Fibroblast of lung (primary cell): ENCODE results near the gene OR10X1. TPM values are rescaled to one million over a fixed set of nuclear protein-coding genes. Genes with fewer than 3 reads are reported as not detected.

Experiments used
- DNase-seq, 2 donors: peaks; one replicate each; pipeline versions ENCODE4 v3.0.0 to v3.0.0-alpha.2; 2010; ENCODE audit warnings: low read depth in 2 of 2
- H2AFZ ChIP-seq: 2 replicates; pipeline ENCODE4 v1.5.1; 2012; ENCODE audit warnings: low read length, control low read depth, inconsistent platforms
- H3K27ac ChIP-seq: 2 replicates; pipeline ENCODE4 v1.5.1; 2011; ENCODE audit warnings: low read length, control low read depth; ENCODE audit not compliant: insufficient read depth
- H3K27me3 ChIP-seq: 2 replicates; pipeline ENCODE4 v1.5.1; 2011; ENCODE audit warnings: mild to moderate bottlenecking, low read length; ENCODE audit not compliant: control insufficient read depth, insufficient read depth
- H3K36me3 ChIP-seq: 2 replicates; pipeline ENCODE4 v1.5.1; 2011; ENCODE audit warnings: low read length; ENCODE audit not compliant: control insufficient read depth, insufficient read depth
- H3K4me1 ChIP-seq: 2 replicates; pipeline ENCODE4 v1.5.1; 2011; ENCODE audit warnings: low read length; ENCODE audit not compliant: control insufficient read depth, insufficient read depth; ENCODE audit errors: extremely low read depth
- H3K4me2 ChIP-seq: 2 replicates; pipeline ENCODE4 v1.5.1; 2011; ENCODE audit warnings: low read length, control low read depth; ENCODE audit not compliant: insufficient read depth; ENCODE audit errors: extremely low read depth
- H3K4me3 ChIP-seq, 4 experiments: fragments of 200-600 bp in 1 of 4; sonication (generic) in 1 of 4; replicated peaks in 1 of 4; 2 replicates each; pipeline ENCODE4 v1.5.1; 2011 to 2016; ENCODE audit warnings: low read length in 4 of 4, low read depth in 3 of 4, mild to moderate bottlenecking in 3 of 4, control low read depth in 2 of 4, inconsistent platforms in 1 of 4, mixed read lengths in 1 of 4; ENCODE audit not compliant: insufficient read depth in 1 of 4; ENCODE audit errors: control extremely low read depth in 1 of 4
- H3K79me2 ChIP-seq: 2 replicates; pipeline ENCODE4 v1.5.1; 2012; ENCODE audit warnings: mild to moderate bottlenecking, low read length, inconsistent platforms; ENCODE audit not compliant: control insufficient read depth, insufficient read depth
- H3K9ac ChIP-seq: 2 replicates; pipeline ENCODE4 v1.5.1; 2011; ENCODE audit warnings: mild to moderate bottlenecking, low read length, control low read depth; ENCODE audit not compliant: insufficient read depth
- H3K9me3 ChIP-seq: 2 replicates; pipeline ENCODE4 v1.5.1; 2012; ENCODE audit warnings: low read depth, low read length; ENCODE audit not compliant: control insufficient read depth, insufficient read depth
- H4K20me1 ChIP-seq: 2 replicates; pipeline ENCODE4 v1.5.1; 2011; ENCODE audit warnings: low read length; ENCODE audit not compliant: control insufficient read depth, insufficient read depth; ENCODE audit errors: extremely low read depth
- EZH2 ChIP-seq: IDR thresholded peaks from 2 replicates; pipeline ENCODE4 v1.5.1; 2012; ENCODE audit warnings: low read length, control low read depth, mild to moderate bottlenecking; ENCODE audit errors: missing control alignments
- polyA plus RNA-seq, 2 donors: library from polyadenylated mRNA; depleted of rRNA in 1 of 2; stranded (reverse) in 1 of 2; unstranded in 1 of 2; fragments of >200 nt; gene quantifications; 2 replicates each; pipeline ENCODE4 v1.2.1, GENCODE V29; 2011 to 2012; ENCODE audit warnings: missing spikeins in 1 of 2
- total RNA-seq: library from RNA; depleted of rRNA; stranded (reverse); fragments of >200 nt; gene quantifications from 2 replicates; pipeline ENCODE4 v1.2.1, GENCODE V29; 2014
- TF ChIP-seq, protein P1 (sequence below), 2 donors: IDR thresholded peaks in 1 of 2; conservative IDR thresholded peaks in 1 of 2; 1 replicate in 1 of 2; 2 replicates in 1 of 2; pipeline ENCODE4 v1.5.1; 2011 to 2012; ENCODE audit warnings: low read length in 2 of 2, control low read depth in 1 of 2, inconsistent platforms in 1 of 2, low read depth in 1 of 2, mild to moderate bottlenecking in 1 of 2

Gene OR10X1
- total and polyA plus RNA-seq, 2 donors (not counting 1 experiment from before 2014, with no cell fraction given), result not detected

DNA sequence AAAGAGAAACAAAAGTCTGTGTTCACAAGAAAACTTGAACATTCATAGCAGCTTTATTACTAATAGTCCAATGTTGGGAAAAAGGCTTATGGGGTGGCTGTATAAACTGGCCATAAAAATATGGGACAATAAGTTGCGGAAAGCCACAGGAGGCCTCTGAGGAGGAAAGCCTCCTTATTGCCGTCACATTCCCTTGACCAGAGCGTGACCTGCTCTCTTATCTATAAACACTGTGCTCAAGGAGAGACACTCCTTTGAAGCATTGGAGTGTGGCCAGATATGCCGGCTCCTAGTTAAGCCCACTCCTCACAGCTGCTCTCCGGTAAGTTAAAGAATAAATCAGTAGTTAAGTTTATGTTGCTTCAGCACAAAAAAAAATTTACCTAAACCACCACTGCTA is 45.2 kb downstream of the OR10X1 start:
- TF ChIP-seq, protein P1, sequence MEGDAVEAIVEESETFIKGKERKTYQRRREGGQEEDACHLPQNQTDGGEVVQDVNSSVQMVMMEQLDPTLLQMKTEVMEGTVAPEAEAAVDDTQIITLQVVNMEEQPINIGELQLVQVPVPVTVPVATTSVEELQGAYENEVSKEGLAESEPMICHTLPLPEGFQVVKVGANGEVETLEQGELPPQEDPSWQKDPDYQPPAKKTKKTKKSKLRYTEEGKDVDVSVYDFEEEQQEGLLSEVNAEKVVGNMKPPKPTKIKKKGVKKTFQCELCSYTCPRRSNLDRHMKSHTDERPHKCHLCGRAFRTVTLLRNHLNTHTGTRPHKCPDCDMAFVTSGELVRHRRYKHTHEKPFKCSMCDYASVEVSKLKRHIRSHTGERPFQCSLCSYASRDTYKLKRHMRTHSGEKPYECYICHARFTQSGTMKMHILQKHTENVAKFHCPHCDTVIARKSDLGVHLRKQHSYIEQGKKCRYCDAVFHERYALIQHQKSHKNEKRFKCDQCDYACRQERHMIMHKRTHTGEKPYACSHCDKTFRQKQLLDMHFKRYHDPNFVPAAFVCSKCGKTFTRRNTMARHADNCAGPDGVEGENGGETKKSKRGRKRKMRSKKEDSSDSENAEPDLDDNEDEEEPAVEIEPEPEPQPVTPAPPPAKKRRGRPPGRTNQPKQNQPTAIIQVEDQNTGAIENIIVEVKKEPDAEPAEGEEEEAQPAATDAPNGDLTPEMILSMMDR (conservative IDR thresholded peaks at IDR 0.05 in 1 of 2, IDR thresholded peaks at IDR 0.05 in 1 of 2; ENCODE audit: low read depth in 1 of 2, low read length in 2 of 2), result no peak
- TF ChIP-seq EZH2, result no peak
- DNase-seq, result no peak
- H3K9ac ChIP-seq, result no peak overlapping the region
- H3K4me2 ChIP-seq, result no peak overlapping the region
- no peak overlapping the region for H3K27ac ChIP-seq
- no peaks in the 10 kb centered on the region for H3K36me3 ChIP-seq
- no peaks in the 10 kb centered on the region for H3K9me3 ChIP-seq
- no peaks in the 10 kb centered on the region for H3K79me2 ChIP-seq
- H4K20me1 ChIP-seq, result no peaks in the 10 kb centered on the region
- no peak overlapping the region for H3K4me3 ChIP-seq
- H3K4me1 ChIP-seq, result no peaks in the 10 kb centered on the region
- H2AFZ ChIP-seq, result no peak overlapping the region
- no peaks in the 10 kb centered on the region for H3K27me3 ChIP-seq

Other genes starting within 250 kb of the OR10X1 start
- not detected in 2 replicates for gene CD1B, start 248.4 kb downstream of the OR10X1 start, total RNA-seq
- not detected in 2 replicates for gene CD1B, start 248.4 kb downstream of the OR10X1 start, polyA plus RNA-seq
- not detected in 2 replicates for gene CD1E, start 226.0 kb downstream of the OR10X1 start, total RNA-seq
- not detected in 2 replicates for gene CD1E, start 226.0 kb downstream of the OR10X1 start, polyA plus RNA-seq
- gene OR10T2, start 180.4 kb downstream of the OR10X1 start, total RNA-seq, result not detected in 2 replicates
- gene OR10T2, start 180.4 kb downstream of the OR10X1 start, polyA plus RNA-seq, result not detected in 2 replicates
- not detected in 2 replicates for gene OR10K2, start 153.7 kb downstream of the OR10X1 start, total RNA-seq
- not detected in 2 replicates for gene OR10K2, start 153.7 kb downstream of the OR10X1 start, polyA plus RNA-seq
- not detected in 2 replicates for gene OR10K1, start 118.1 kb downstream of the OR10X1 start, total RNA-seq
- not detected in 2 replicates for gene OR10K1, start 118.1 kb downstream of the OR10X1 start, polyA plus RNA-seq
- gene OR10R2, start 107.7 kb downstream of the OR10X1 start, total RNA-seq, result not detected in 2 replicates
- not detected in 2 replicates for gene OR10R2, start 107.7 kb downstream of the OR10X1 start, polyA plus RNA-seq
- gene OR6Y1, start 25.5 kb downstream of the OR10X1 start, total RNA-seq, result not detected in 2 replicates
- gene OR6Y1, start 25.5 kb downstream of the OR10X1 start, polyA plus RNA-seq, result not detected in 2 replicates
- gene OR6P1, start 9.3 kb downstream of the OR10X1 start, total RNA-seq, result not detected in 2 replicates
- not detected in 2 replicates for gene OR6P1, start 9.3 kb downstream of the OR10X1 start, polyA plus RNA-seq
- gene OR10Z1, start 25.4 kb upstream of the OR10X1 start, total RNA-seq, result under 0.01 TPM in 1 of 2 replicates, not detected in the other
- not detected in 2 replicates for gene OR10Z1, start 25.4 kb upstream of the OR10X1 start, polyA plus RNA-seq
- under 0.01 and 0.17 TPM in 2 replicates for gene SPTA1, start 106.8 kb upstream of the OR10X1 start, total RNA-seq
- gene SPTA1, start 106.8 kb upstream of the OR10X1 start, polyA plus RNA-seq, result 0.07 TPM in 1 of 2 replicates, not detected in the other
- gene OR6K2, start 120.8 kb upstream of the OR10X1 start, total RNA-seq, result not detected in 2 replicates
- not detected in 2 replicates for gene OR6K2, start 120.8 kb upstream of the OR10X1 start, polyA plus RNA-seq
- gene OR6K3, start 140.8 kb upstream of the OR10X1 start, total RNA-seq, result not detected in 2 replicates
- gene OR6K3, start 140.8 kb upstream of the OR10X1 start, polyA plus RNA-seq, result not detected in 2 replicates
- gene OR6K6, start 174.8 kb upstream of the OR10X1 start, total RNA-seq, result not detected in 2 replicates
- gene OR6K6, start 174.8 kb upstream of the OR10X1 start, polyA plus RNA-seq, result not detected in 2 replicates
- not detected in 2 replicates for gene OR6N1, start 192.3 kb upstream of the OR10X1 start, total RNA-seq
- not detected in 2 replicates for gene OR6N1, start 192.3 kb upstream of the OR10X1 start, polyA plus RNA-seq
- not detected in 2 replicates for gene OR6N2, start 201.3 kb upstream of the OR10X1 start, total RNA-seq
- not detected in 2 replicates for gene OR6N2, start 201.3 kb upstream of the OR10X1 start, polyA plus RNA-seq